HCT116 (cell line): ENCODE data around the gene PDE4B. TPM values are rescaled to one million over a fixed set of nuclear protein-coding genes. Genes with fewer than 3 reads are reported as not detected.

ENCODE experiments used
- ATAC-seq: fragments of 200-7000 bp; cut with Tn5 transposase; 2 replicates; pipeline ENCODE4 v1.9.1; 2020; ENCODE audit warnings: mild to moderate bottlenecking, moderate library complexity
- BruUV-seq: library from RNA; stranded (reverse); fragments of 400-500 nt; replicated peaks from 2 replicates; lab custom pipeline; 2021; lab: Mats Ljungman, UMichigan
- CTCF ChIA-PET: fragments of 300-600 bp; sonication (Branson Sonifier 250); formaldehyde crosslinking; loops from one replicate; lab custom pipeline; 2021; ENCODE audit warnings: antibody characterized with exemption; lab: Charles Lee
- POLR2A ChIA-PET: fragments of 300-600, 350-600 bp; sonication (Branson Sonifier 250); formaldehyde crosslinking; loops from one replicate; lab custom pipeline; 2021; ENCODE audit warnings: antibody characterized with exemption; lab: Charles Lee
- RAD21 ChIA-PET, 2 experiments: fragments of 300-600 bp; sonication (Branson Sonifier 250); formaldehyde crosslinking; loops; one replicate each; lab custom pipeline; 2023; ENCODE audit warnings: low total read pairs in 2 of 2; ENCODE audit not compliant: uncharacterized antibody in 2 of 2, unreplicated experiment in 2 of 2, low non-redundant PET in 1 of 2; lab: Charles Lee
- DNase-seq: peaks from one replicate; pipeline ENCODE4 v3.0.0-alpha.2; 2010; ENCODE audit warnings: low read depth, low spot score
- H2AFZ ChIP-seq: fragments of 200-600 bp; shearing (Covaris generic), sonication (generic); 2 replicates; pipeline ENCODE4 v1.6.1; 2017; ENCODE audit warnings: low read depth, mixed run types, mixed read lengths, antibody characterized with exemption, low read length; ENCODE audit not compliant: poor library complexity, severe bottlenecking
- H3K27ac ChIP-seq: 2 replicates; pipeline ENCODE4 v1.5.1; 2012; ENCODE audit warnings: low read depth, low read length
- H3K27me3 ChIP-seq: fragments of 200-600 bp; sonication (generic); 2 replicates; pipeline ENCODE4 v1.6.1; 2016; ENCODE audit warnings: mixed run types, low read length, mixed read lengths; ENCODE audit not compliant: insufficient read depth
- H3K36me3 ChIP-seq, 2 experiments: fragments of 200-500 bp in 1 of 2; fragments of 200-600 bp in 1 of 2; sonication (Bioruptor generic) in 1 of 2; sonication (generic) in 1 of 2; 2 replicates each; pipeline versions ENCODE4 v1.5.1 to v1.6.1; 2014 to 2016; ENCODE audit warnings: low read length in 2 of 2, inconsistent platforms in 1 of 2, mixed read lengths in 1 of 2, mixed run types in 1 of 2; ENCODE audit not compliant: insufficient read depth in 2 of 2, control insufficient read depth in 1 of 2
- H3K4me1 ChIP-seq, 2 experiments: fragments of 200-600 bp in 1 of 2; sonication (generic) in 1 of 2; 2 replicates each; pipeline versions ENCODE4 v1.5.1 to v1.6.1; 2012 to 2017; ENCODE audit warnings: low read length in 2 of 2, inconsistent platforms in 1 of 2, mild to moderate bottlenecking in 1 of 2, mixed read lengths in 1 of 2, mixed run types in 1 of 2, moderate library complexity in 1 of 2; ENCODE audit not compliant: insufficient read depth in 2 of 2, control insufficient read depth in 1 of 2
- H3K4me2 ChIP-seq: fragments of 200-600 bp; sonication (generic); 2 replicates; pipeline ENCODE4 v1.6.1; 2017; ENCODE audit warnings: mixed run types, low read length, mixed read lengths
- H3K4me3 ChIP-seq, 2 experiments: fragments of 200-600 bp in 1 of 2; sonication (generic) in 1 of 2; replicated peaks in 1 of 2; 2 replicates each; pipeline ENCODE4 v1.5.1; 2011 to 2016; ENCODE audit warnings: low read length in 2 of 2, control low read depth in 1 of 2, low read depth in 1 of 2, mild to moderate bottlenecking in 1 of 2, mixed read lengths in 1 of 2, mixed run types in 1 of 2
- H3K79me2 ChIP-seq: fragments of 200-600 bp; sonication (generic); 2 replicates; pipeline ENCODE4 v1.6.1; 2017; ENCODE audit warnings: mild to moderate bottlenecking, mixed run types, low read length, moderate library complexity, mixed read lengths; ENCODE audit not compliant: insufficient read depth
- H3K9ac ChIP-seq: fragments of 200-600 bp; sonication (generic); 2 replicates; pipeline ENCODE4 v1.6.1; 2016; ENCODE audit warnings: low read length, mixed read lengths
- H3K9me2 ChIP-seq: fragments of 200-600 bp; sonication (generic), shearing (Covaris generic); 2 replicates; pipeline ENCODE4 v1.6.1; 2017; ENCODE audit warnings: mixed run types, mild to moderate bottlenecking, moderate library complexity; ENCODE audit not compliant: insufficient read depth
- H3K9me3 ChIP-seq, 2 experiments: fragments of 200-500 bp in 1 of 2; fragments of 200-600 bp in 1 of 2; sonication (Bioruptor generic) in 1 of 2; sonication (generic) in 1 of 2; 2 replicates each; pipeline ENCODE4 v1.6.1; 2014 to 2017; ENCODE audit warnings: low read length in 2 of 2, mixed read lengths in 2 of 2, inconsistent platforms in 1 of 2, low read depth in 1 of 2, mild to moderate bottlenecking in 1 of 2, mixed run types in 1 of 2, moderate library complexity in 1 of 2; ENCODE audit not compliant: control insufficient read depth in 1 of 2, insufficient read depth in 1 of 2
- H4K20me1 ChIP-seq: fragments of 200-600 bp; sonication (generic), shearing (Covaris generic); 2 replicates; pipeline ENCODE4 v1.6.1; 2017; ENCODE audit warnings: mixed run types, mild to moderate bottlenecking, moderate library complexity; ENCODE audit not compliant: insufficient read depth
- CBX3 ChIP-seq: IDR thresholded peaks from 2 replicates; pipeline ENCODE4 v1.6.1; 2012; ENCODE audit warnings: low read depth
- EGR1 ChIP-seq: IDR thresholded peaks from 2 replicates; pipeline ENCODE4 v1.6.1; 2012; ENCODE audit warnings: low read depth
- ELF1 ChIP-seq: IDR thresholded peaks from 2 replicates; pipeline ENCODE4 v1.6.1; 2012; ENCODE audit warnings: low read depth, borderline replicate concordance
- RAD21 ChIP-seq: IDR thresholded peaks from 2 replicates; pipeline ENCODE4 v1.6.1; 2012; ENCODE audit warnings: low read depth, mild to moderate bottlenecking
- SP1 ChIP-seq: IDR thresholded peaks from 2 replicates; pipeline ENCODE4 v1.6.1; 2012; ENCODE audit warnings: low read depth
- YY1 ChIP-seq: IDR thresholded peaks from 2 replicates; pipeline ENCODE4 v1.6.1; 2011; ENCODE audit warnings: low read length, low read depth, moderate library complexity, mild to moderate bottlenecking; ENCODE audit not compliant: insufficient replicate concordance; ENCODE audit errors: extremely low read depth
- ZFX ChIP-seq: fragments of 450-650 bp; IDR thresholded peaks from 2 replicates; pipeline ENCODE4 v1.6.1; 2017
- intact Hi-C: fragments of 100-400 bp; cut with micrococcal nuclease; formaldehyde crosslinking; loops from 2 replicates; pipeline ENCODE4 v1.10.0; 2022
- total RNA-seq: library from RNA; stranded (reverse); gene quantifications from one replicate; pipeline ENCODE4 v1.2.1, GENCODE V29; 2021; ENCODE audit not compliant: unreplicated experiment
- TF ChIP-seq, protein P1 (sequence below): IDR thresholded peaks from 2 replicates; pipeline ENCODE4 v1.6.1; 2012

PDE4B gene
- total RNA-seq, 1 experiment from 2014 or later: 76.9 TPM

DNA sequence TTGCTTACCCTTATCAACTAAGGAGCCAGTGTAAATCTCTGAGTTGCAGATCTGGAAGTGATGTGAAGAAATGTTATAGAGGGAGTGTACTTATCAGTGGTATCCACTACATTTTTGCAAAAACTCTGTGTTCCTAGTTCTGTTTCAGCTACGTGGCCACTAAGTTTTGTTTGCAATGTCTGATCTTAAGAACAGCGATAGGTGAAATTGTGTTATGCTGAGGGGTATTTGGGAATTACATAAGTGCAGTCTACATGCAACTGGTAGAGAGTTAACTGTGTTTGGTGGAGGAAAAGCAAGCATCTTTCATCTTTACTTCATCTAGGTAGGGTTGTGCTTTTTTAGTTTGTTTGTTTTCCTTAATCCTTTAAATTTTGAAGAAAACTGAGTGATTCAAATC is 542.4 kb downstream of the PDE4B start:
- ATAC-seq (no peak), DNase-seq (no peak)
- TF ChIP-seq SP1 (no peak), YY1 (no peak), ELF1 (no peak), RAD21 (no peak), CBX3 (no peak), ZFX (no peak), EGR1 (no peak)
- TF ChIP-seq, protein P1, sequence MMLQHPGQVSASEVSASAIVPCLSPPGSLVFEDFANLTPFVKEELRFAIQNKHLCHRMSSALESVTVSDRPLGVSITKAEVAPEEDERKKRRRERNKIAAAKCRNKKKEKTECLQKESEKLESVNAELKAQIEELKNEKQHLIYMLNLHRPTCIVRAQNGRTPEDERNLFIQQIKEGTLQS: no peak
- ChIA-PET CTCF (interaction anchor here (1.3 kb wide), 1 partner anchor 10 kb away, joined by 3 read pairs; no protein-coding TSS in a partner anchor), RAD21 (no interaction called here), POLR2A (interaction anchor here (1.0 kb wide), 1 partner anchor 14 kb away, joined by 4 read pairs; no protein-coding TSS in a partner anchor)
- peaks cover 76 to 93% of the 10 kb centered on the region in 2 experiments for H3K4me1 ChIP-seq
- no peaks in the 10 kb centered on the region for H3K9me3 ChIP-seq
- peaks cover 0 to 48% of the 10 kb centered on the region in 2 experiments; a peak in 2 of 4 replicates for H3K36me3 ChIP-seq
- H3K4me2 ChIP-seq: peak overlapping the region; percentile 83
- H4K20me1 ChIP-seq: no peaks in the 10 kb centered on the region
- H3K9ac ChIP-seq: peak overlapping the region; percentile 81
- H3K27me3 ChIP-seq: no peaks in the 10 kb centered on the region
- H3K9me2 ChIP-seq: no peaks in the 10 kb centered on the region
- BruUV-seq: no TSS peak
- intact Hi-C loops: no loop called here
- no peak overlapping the region for H2AFZ ChIP-seq
- H3K4me3 ChIP-seq: peak overlapping the region in 1 of 2 experiments; percentile 8; a peak in 1 of 4 replicates
- H3K79me2 ChIP-seq: peaks cover 99% of the 10 kb centered on the region
- peak overlapping the region; percentile 96 for H3K27ac ChIP-seq

DNA sequence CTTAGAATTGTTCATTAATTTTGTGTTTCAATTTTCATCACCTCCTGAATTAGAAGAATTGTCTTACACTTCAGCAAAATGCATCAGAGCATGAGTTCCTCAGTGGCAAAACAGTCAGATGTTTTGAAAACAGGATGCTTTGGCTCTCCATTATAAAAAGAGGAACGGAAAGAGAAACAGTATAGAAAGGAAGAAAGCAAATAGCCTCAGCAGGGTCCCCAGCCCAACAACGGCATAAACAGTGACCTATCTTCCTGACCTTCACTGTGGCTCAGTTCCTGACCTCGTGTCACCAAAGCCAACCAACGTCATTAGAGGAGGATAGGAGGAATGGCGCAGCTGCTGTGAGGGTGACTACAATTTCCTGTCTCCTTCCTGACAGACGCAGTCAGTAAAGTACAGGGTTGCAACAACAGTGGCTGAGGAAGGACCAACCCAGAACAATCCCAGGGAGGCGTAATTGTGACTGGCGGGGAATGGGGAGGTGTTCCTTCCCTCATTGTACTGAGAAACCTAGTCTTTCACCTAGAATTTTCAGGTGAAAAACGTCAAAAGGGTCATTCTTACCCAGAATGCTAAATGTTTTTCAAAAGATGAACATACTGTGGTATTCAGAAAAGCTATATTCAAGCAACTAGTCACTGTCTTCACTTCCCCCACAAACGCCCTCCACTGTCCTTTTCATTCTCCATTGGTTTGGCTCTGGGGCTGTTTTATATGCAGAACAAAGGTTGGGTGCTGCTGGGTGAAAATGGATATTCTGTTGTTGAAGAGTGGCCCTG is 543.4 kb downstream of the PDE4B start:
- Histone ChIP-seq H3K9me3 (no peaks in the 10 kb centered on the region), H3K36me3 (peaks cover 0 to 48% of the 10 kb centered on the region in 2 experiments; a peak in 2 of 4 replicates), H3K4me3 (no peak overlapping the region), H3K27ac (peak overlapping the region; percentile 96), H2AFZ (no peak overlapping the region), H3K9ac (peak overlapping the region; percentile 81), H3K9me2 (no peaks in the 10 kb centered on the region), H3K4me2 (peak overlapping the region; percentile 83), H4K20me1 (no peaks in the 10 kb centered on the region), H3K79me2 (peaks cover 100% of the 10 kb centered on the region), H3K4me1 (peaks cover 75 to 93% of the 10 kb centered on the region in 2 experiments), H3K27me3 (no peaks in the 10 kb centered on the region)
- no TSS peak for BruUV-seq
- CTCF ChIA-PET: no interaction called here
- RAD21 ChIA-PET: no interaction called here
- ATAC-seq (no peak), DNase-seq (no peak)
- intact Hi-C loops: no loop called here
- TF ChIP-seq, protein P1: no peak
- POLR2A ChIA-PET: interaction anchor here (0.9 to 1.5 kb wide), 2 partner anchors 11 to 68 kb away, joined by 3 to 9 read pairs; no protein-coding TSS in a partner anchor
